CD1c-positive myeloid dendritic cell (primary cell): ENCODE results near the gene CNPY1.

Experiments used
- DNase-seq: peaks from one replicate; pipeline ENCODE4 v3.0.0-alpha.2; 2016; ENCODE audit errors: extremely low spot score

CNPY1 gene

GRCh38 chr7:155467846-155468784 lies 78.2 kb downstream of the CNPY1 start:
- DNase-seq: no peak

GRCh38 chr7:155466814-155467733 lies 79.3 kb downstream of the CNPY1 start:
- no peak for DNase-seq

- no peak for DNase-seq
Measured at GRCh38 chr7:155466142-155466813, 80.1 kb downstream of the CNPY1 start.

- no peak for DNase-seq
Measured at GRCh38 chr7:155465761-155466141, 80.6 kb downstream of the CNPY1 start.

- DNase-seq: no peak
Measured at GRCh38 chr7:155464948-155465739, 81.2 kb downstream of the CNPY1 start.

- no peak for DNase-seq
Measured at GRCh38 chr7:155464183-155464582, 82.2 kb downstream of the CNPY1 start.

- DNase-seq: no peak
Measured at GRCh38 chr7:155463114-155463811, 83.1 kb downstream of the CNPY1 start.

GRCh38 chr7:155462163-155462735 lies 84.1 kb downstream of the CNPY1 start:
- DNase-seq: no peak

- no peak for DNase-seq
Measured at GRCh38 chr7:155461631-155462030, 84.7 kb downstream of the CNPY1 start.

GRCh38 chr7:155460926-155461613 lies 85.3 kb downstream of the CNPY1 start:
- DNase-seq: no peak

- no peak for DNase-seq
Measured at GRCh38 chr7:155459700-155460461, 86.5 kb downstream of the CNPY1 start.

GRCh38 chr7:155458878-155459699 lies 87.3 kb downstream of the CNPY1 start:
- no peak for DNase-seq

- no peak for DNase-seq
Measured at GRCh38 chr7:155458111-155458877, 88.1 kb downstream of the CNPY1 start, which contains the start of gene EN2. Gene EN2, plus strand, starts transcription at chr7:155458129. Its CDS starts 249 bp downstream, at chr7:155458378.

- DNase-seq: no peak
Measured at GRCh38 chr7:155457544-155458110, 88.7 kb downstream of the CNPY1 start.

- peak; percentile 27 for DNase-seq
Measured at GRCh38 chr7:155456738-155457543, 89.4 kb downstream of the CNPY1 start.
